ENCODE results near the gene WASF1. TPM values are rescaled to one million over a fixed set of nuclear protein-coding genes. Genes with fewer than 3 reads are reported as not detected.

The WASF1 gene
- total and polyA plus RNA-seq, 8 donors, result 5.5 to 27.3 (median 21.8) TPM

- ATAC-seq, result no peak
These were observed 124.6 kb downstream of the WASF1 start for GRCh38 chr6:110054664-110055386.

GRCh38 chr6:110053395-110054240, 125.9 kb downstream of the WASF1 start:
- Histone ChIP-seq H3K27me3 (no peaks in the 10 kb centered on the region), H3K4me3 (no peak overlapping the region), H3K36me3 (no peaks in the 10 kb centered on the region), H3K27ac (no peak overlapping the region), H3K4me1 (no peaks in the 10 kb centered on the region), H3K9me3 (no peaks in the 10 kb centered on the region)
- intact Hi-C loops (cut with DNase I), result loop anchor here in 1 of 2 donors (10.0 kb wide), 2 partner anchors 341 to 529 kb away; no protein-coding TSS in a partner anchor
- ATAC-seq, result peak; percentile 87
- TF ChIP-seq, protein P1, sequence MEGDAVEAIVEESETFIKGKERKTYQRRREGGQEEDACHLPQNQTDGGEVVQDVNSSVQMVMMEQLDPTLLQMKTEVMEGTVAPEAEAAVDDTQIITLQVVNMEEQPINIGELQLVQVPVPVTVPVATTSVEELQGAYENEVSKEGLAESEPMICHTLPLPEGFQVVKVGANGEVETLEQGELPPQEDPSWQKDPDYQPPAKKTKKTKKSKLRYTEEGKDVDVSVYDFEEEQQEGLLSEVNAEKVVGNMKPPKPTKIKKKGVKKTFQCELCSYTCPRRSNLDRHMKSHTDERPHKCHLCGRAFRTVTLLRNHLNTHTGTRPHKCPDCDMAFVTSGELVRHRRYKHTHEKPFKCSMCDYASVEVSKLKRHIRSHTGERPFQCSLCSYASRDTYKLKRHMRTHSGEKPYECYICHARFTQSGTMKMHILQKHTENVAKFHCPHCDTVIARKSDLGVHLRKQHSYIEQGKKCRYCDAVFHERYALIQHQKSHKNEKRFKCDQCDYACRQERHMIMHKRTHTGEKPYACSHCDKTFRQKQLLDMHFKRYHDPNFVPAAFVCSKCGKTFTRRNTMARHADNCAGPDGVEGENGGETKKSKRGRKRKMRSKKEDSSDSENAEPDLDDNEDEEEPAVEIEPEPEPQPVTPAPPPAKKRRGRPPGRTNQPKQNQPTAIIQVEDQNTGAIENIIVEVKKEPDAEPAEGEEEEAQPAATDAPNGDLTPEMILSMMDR (IDR thresholded peaks at IDR 0.05), result peak; percentile 62 to 63
- DNase-seq, result peak in 1 of 4 donors; percentile 63

More at GRCh38 chr6:110054664-110055386, 124.6 kb downstream of the WASF1 start:
- intact Hi-C loops (cut with DNase I), result loop anchor here in 1 of 2 donors (10.0 kb wide), 2 partner anchors 340 to 530 kb away; no protein-coding TSS in a partner anchor
- TF ChIP-seq, protein P1 (IDR thresholded peaks at IDR 0.05), result no peak
- no peak for DNase-seq
- H3K4me1 ChIP-seq, result no peaks in the 10 kb centered on the region
- no peak overlapping the region for H3K27ac ChIP-seq
- H3K36me3 ChIP-seq, result no peaks in the 10 kb centered on the region
- no peaks in the 10 kb centered on the region for H3K9me3 ChIP-seq
- H3K27me3 ChIP-seq, result no peaks in the 10 kb centered on the region
- H3K4me3 ChIP-seq, result no peak overlapping the region

GRCh38 chr6:110050440-110050813, 129.0 kb downstream of the WASF1 start:
- no peak overlapping the region for H3K27ac ChIP-seq
- H3K4me3 ChIP-seq, result no peak overlapping the region
- no peak for DNase-seq
- no peaks in the 10 kb centered on the region for H3K4me1 ChIP-seq
- no peaks in the 10 kb centered on the region for H3K27me3 ChIP-seq
- TF ChIP-seq, protein P1 (IDR thresholded peaks at IDR 0.05), result no peak
- intact Hi-C loops (cut with DNase I), result loop anchor here in 1 of 2 donors (10.0 kb wide), 2 partner anchors 344 to 526 kb away; no protein-coding TSS in a partner anchor
- ATAC-seq, result no peak
- H3K36me3 ChIP-seq, result no peaks in the 10 kb centered on the region
- H3K9me3 ChIP-seq, result no peaks in the 10 kb centered on the region

Other genes with a start within 250 kb of the WASF1 start
- not detected for gene GPR6, start 201.4 kb downstream of the WASF1 start, total RNA-seq
- gene GPR6, start 201.4 kb downstream of the WASF1 start, polyA plus RNA-seq (ENCODE audit: insufficient read length in 6 of 6), result not detected
- gene CDC40, start 757 bp upstream of the WASF1 start, total RNA-seq, result 10 to 100 TPM; 23.4 to 25.9 TPM
- 10 to 100 TPM; 27.5 to 34.5 (median 29.6) TPM for gene CDC40, start 757 bp upstream of the WASF1 start, polyA plus RNA-seq (ENCODE audit: insufficient read length in 6 of 6)
- gene METTL24, start 178.7 kb upstream of the WASF1 start, total RNA-seq, result 1 to 10 TPM; 3.3 to 3.6 TPM
- 1 to 10 TPM; 2.3 to 5.1 (median 3.0) TPM for gene METTL24, start 178.7 kb upstream of the WASF1 start, polyA plus RNA-seq (ENCODE audit: insufficient read length in 6 of 6)
- gene DDO, start 235.9 kb upstream of the WASF1 start, total RNA-seq, result 1 to 10 TPM; 2.3 to 2.4 TPM
- gene DDO, start 235.9 kb upstream of the WASF1 start, polyA plus RNA-seq (ENCODE audit: insufficient read length in 6 of 6), result 1 to 10 TPM in 4 of 6 donors, under 1 TPM in 2; 0.61 to 2.0 (median 1.3) TPM

Data from left lung (tissue), 10 donors.